Esophagus mucosa (tissue), 1 donor: ENCODE measurements around the gene ENPP1. TPM values are rescaled to one million over a fixed set of nuclear protein-coding genes. Genes with fewer than 3 reads are reported as not detected.

Experiments used
- ATAC-seq: fragments of 200-7000 bp; cut with Tn5 transposase; one replicate; pipeline ENCODE4 v1.9.1; 2020
- total RNA-seq: library from RNA; stranded (reverse); gene quantifications from one replicate; pipeline ENCODE4 v1.2.4, GENCODE V29; 2023
- donor health status: DM: yes; HTN: yes; CAD: no.

Gene ENPP1
- 0.36 TPM for total RNA-seq

GRCh38 chr6:131807644-131808459 lies at the start of gene ENPP1:
Gene ENPP1 (plus strand): TSS chr6:131808020. CDS start chr6:131808036, 16 bp downstream.
- ATAC-seq = peak; percentile 76

GRCh38 chr6:131758920-131759319 lies 48.9 kb upstream of the ENPP1 start:
- ATAC-seq = no peak

GRCh38 chr6:131761060-131761761 lies 46.6 kb upstream of the ENPP1 start:
- ATAC-seq = no peak

DNA sequence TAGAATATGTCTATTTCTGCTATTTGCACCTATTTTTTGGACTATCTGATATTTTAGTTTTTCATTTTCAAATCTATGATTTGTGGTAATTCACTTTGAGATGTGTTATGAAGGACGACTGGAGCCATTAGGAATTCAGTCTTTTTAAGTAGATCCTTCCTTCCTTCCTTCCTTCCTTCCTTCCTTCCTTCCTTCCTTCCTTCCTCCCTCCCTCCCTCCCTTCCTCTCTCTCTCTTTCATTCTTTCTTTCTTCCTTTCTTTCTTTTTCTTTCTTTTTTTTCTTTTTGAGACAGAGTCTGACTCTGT lies 46.1 kb upstream of the ENPP1 start:
- no peak for ATAC-seq

- ATAC-seq = no peak
Observed at GRCh38 chr6:131762984-131763383, 44.8 kb upstream of the ENPP1 start.

DNA sequence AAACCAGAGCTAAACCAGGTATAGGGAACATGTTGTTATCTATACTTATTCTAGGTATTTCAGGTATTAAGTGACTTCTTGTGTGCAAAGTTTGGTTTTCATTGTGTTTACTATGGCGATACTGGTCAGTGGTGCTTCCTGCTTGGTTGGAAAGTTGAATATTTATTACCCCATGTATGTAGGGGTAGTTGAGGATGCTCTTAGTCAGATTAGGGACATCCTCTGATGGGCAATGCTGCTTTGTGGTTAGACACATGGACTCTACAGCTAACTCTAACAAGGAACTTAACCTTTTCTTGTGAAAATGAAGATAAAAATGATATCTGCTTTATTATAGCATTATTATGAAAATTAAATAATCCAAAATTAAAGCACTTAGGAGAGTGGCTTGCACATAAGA lies 44.1 kb upstream of the ENPP1 start:
- no peak for ATAC-seq

DNA sequence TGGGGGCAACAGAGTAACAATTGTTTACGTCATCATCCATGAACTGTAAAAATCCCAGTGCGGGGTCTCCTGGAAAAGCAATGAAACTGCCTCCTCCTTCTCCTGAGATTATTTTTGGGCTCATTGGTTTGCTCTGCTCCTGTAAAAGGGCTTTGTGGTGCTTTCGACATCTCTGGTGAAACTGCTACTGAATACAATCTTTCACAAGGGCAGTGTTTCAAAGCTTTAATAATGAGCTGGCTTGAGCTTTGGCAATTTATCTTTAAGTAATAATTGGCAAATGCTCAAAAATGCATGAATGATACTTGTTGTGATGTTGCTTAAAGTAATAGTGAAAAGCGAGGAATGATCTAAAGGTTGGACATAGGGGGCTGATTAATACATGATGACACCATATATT lies 43.5 kb upstream of the ENPP1 start:
- no peak for ATAC-seq

- no peak for ATAC-seq
Observed at GRCh38 chr6:131765081-131765803, 42.6 kb upstream of the ENPP1 start.

DNA sequence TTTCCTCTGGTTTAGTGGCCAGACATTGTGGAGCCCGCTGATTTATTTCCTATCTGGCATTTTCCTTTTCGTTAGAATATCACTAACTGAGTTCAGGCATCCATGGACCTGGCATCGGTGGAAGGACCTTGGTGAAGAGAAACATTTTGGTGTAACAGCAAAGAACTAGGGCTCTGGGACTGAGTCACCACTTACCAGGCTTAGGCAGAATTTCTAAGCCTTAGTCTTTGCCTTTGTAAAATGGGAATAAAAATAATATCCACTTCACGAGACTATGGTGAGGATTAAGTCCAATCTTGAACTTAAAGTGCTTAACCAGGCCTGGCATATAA lies 42.0 kb upstream of the ENPP1 start:
- no peak for ATAC-seq

- no peak for ATAC-seq
Observed at GRCh38 chr6:131766631-131767030, 41.2 kb upstream of the ENPP1 start.

DNA sequence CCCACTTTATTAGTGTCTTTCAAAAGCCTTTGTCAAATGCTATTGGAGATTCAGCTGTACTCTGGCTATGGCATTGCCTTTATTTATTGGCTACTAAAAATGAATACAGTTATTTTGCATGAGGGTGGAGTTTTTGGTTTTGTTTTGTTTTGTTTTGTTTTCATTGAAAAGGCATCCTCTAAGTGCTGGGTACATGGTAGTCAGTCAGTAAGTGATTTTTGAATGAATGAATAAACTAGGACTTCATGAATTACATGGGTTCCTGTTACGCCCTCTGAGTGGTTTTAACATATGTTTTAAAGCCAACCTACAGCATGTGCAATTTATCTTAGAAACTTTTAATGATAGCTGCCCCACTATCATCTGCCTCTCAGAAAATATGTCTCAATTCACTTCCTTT lies 38.9 kb upstream of the ENPP1 start:
- no peak for ATAC-seq

DNA sequence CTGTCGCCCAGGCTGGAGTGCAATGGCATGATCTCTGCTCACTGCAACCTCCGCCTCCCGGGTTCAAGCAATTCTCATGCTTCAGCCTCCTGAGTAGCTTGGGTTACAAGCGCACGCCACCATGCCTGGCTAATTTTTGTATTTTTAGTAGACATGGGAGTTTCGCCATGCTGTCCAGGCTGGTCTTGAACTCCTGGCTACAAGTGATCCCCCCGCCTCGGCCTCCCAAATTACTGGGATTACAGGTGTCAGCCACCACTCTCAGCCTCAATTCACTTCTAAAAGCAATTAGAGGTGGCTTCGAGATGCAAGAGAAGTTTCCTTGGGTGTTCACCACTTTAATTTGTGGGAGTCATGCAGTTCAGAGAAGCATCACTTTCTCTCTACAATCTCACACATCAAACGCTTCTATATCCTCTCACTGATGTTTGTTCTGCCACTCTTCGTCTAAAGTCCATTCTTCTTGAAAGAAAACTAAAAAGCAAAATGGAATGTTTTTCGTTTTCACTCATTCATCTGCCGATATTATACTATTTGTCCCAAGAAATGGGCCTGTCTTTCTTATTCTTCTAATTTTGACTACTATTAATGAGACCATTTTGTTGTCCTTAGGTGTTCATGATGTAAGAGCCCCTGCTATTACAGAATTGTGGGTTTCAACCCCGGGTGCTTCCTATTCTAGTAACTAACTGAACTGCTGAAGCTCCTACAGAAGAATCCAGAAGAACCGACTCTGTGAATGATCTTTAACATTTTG lies 38.3 kb upstream of the ENPP1 start:
- ATAC-seq = no peak

- no peak for ATAC-seq
Observed at GRCh38 chr6:131770776-131771175, 37.0 kb upstream of the ENPP1 start.

DNA sequence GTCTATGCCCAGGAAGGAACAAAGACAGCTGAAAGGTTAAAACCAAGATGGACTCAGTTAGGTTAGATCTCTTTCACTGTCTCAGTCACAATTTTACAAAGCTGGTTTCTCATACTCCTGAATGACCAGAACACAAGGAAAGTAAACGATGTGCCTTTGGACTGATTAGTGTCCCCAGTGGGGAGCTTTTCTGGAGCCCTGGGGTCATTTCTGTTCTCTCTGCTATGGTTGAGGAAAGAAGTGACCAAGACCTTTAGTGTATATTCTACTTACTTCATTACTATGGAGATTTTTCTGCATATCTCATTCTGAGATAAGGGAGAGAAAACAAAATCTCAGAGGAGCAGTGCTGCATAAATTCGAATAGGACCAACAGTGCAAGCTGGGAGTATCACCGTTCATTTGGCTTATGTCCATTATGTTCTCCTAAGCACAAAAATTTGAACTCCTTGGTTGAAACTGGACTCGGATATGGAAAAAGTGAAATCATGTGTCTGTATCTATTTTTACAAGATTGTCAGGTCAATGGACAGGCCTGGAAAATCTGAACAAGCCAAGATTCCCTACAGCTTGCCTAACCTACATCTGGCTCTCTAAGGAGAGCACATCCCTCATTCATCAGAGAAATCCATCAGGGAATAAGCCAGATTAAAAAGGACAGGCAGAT lies 34.4 kb upstream of the ENPP1 start:
- no peak for ATAC-seq

- no peak for ATAC-seq
Observed at GRCh38 chr6:131775886-131776285, 31.9 kb upstream of the ENPP1 start.

DNA sequence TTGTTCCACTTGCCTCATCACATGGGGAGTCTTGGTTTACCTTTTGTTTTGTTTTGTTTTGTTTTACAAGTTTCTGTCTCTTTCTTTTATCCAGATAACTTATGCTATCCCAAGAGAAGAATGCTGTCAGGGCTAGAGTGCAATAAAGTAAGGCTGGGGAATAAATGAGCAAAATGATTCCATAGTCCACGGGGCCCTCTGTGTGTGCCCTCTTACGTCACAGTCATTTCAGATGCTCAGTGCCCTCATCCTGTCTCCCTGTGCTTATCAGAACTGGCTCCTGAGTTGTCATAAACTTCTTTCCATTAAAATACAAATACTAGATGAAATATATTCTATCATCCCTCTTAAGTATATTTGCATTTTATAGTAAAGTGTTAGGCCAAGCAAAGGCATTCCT lies 30.8 kb upstream of the ENPP1 start:
- no peak for ATAC-seq

DNA sequence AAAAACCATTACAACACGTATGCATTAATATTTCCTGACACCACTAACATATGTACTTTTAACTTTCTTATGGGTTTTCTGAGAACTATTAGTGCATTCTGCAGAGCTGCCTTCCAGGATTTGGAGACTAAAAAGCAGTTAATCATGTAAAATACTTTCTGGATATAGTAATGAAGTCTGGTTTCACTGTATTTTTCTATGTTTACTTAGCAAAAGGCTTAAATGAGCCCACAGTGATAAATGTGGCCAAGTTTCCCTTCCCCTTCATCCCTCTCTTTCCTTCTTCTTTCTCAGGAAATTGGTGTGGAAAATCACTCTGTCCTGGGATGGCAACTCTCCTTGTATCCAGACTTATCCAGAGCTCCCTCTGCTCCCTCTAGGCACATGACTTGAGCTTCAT lies 29.7 kb upstream of the ENPP1 start:
- no peak for ATAC-seq

GRCh38 chr6:131779304-131779703 lies 28.5 kb upstream of the ENPP1 start:
- no peak for ATAC-seq

DNA sequence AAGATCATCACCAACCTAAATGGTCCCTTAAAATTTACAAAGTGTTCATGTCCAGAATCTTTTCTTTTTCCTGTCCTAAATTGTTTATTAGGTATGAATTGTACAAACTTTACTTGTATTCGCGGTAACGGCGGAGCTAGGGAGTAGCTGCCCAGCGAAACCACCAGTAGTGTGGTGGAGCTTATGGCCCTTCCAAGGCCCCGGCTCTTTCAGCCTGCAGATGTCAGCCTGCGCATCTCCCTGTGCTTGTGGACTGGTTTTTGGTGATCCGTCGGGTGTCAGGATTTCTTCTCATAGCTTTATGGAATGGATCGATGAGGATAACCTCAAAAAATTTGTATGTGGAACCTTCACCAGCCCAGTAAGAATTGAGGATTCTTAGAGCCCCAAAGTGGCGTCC lies 27.2 kb upstream of the ENPP1 start:
- ATAC-seq = no peak

DNA sequence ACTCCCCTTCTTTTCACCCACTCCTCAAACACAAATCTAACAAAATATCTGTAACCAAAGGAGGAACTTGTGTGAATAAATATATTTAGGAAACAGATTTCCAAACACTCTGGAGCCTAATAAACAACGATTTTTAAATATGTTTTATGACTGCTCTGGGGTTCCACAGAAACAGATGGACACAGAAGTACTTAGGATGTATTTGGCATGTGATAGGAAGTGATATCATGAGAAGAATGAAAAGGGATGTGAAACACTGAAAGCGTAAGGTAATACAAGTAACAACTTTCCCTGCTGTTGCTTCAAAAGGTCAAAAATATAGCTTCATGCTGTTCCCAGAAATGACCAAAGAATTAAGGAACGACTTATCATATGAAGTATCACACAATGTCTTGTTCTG lies 26.1 kb upstream of the ENPP1 start:
- no peak for ATAC-seq

GRCh38 chr6:131782764-131783163 lies 25.1 kb upstream of the ENPP1 start:
- peak; percentile 10 for ATAC-seq

GRCh38 chr6:131784561-131784960 lies 23.3 kb upstream of the ENPP1 start:
- no peak for ATAC-seq

DNA sequence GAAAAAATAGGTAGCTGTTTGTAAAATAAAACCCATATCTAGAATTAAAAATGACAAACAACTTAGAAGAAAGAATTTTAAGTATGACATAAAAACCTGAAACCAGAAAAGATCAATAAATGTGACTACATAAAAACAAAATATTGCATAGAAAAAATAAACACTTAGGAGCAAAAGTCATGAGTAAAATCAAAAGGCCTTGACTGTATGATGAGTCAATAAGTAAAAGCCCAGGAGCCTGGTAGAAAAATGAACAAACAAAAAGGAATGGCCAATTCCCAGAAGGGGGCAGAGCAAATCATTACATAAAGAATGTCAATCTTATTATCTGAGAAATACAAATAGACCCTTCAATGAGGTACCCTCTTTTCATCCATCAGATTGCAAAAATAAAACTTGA lies 20.7 kb upstream of the ENPP1 start:
- ATAC-seq = no peak
